NCI-H128 (cell line): ENCODE results near the gene TMUB1.

Experiments
- DNase-seq: peaks from one replicate; lab custom pipeline; 2025; ENCODE audit not compliant: unreplicated experiment; lab: John Stamatoyannopoulos, UW

The TMUB1 gene

GRCh38 chr7:151104411-151105235, 21.3 kb upstream of the TMUB1 start:
- no peak for DNase-seq

GRCh38 chr7:151103973-151104372, 20.7 kb upstream of the TMUB1 start:
- DNase-seq: no peak

GRCh38 chr7:151102991-151103390, 19.7 kb upstream of the TMUB1 start:
- no peak for DNase-seq

GRCh38 chr7:151101621-151102396, 18.5 kb upstream of the TMUB1 start:
- DNase-seq: no peak

- no peak for DNase-seq
Measured at GRCh38 chr7:151100921-151101320, 17.6 kb upstream of the TMUB1 start.

- DNase-seq: no peak
Measured at GRCh38 chr7:151099486-151100211, 16.4 kb upstream of the TMUB1 start.

GRCh38 chr7:151095828-151096475, 12.7 kb upstream of the TMUB1 start:
- DNase-seq: no peak

- no peak for DNase-seq
Measured at GRCh38 chr7:151095123-151095797, 12.0 kb upstream of the TMUB1 start.

GRCh38 chr7:151094675-151095074, 11.4 kb upstream of the TMUB1 start:
- DNase-seq: no peak

- no peak for DNase-seq
Measured at GRCh38 chr7:151093748-151094147, 10.5 kb upstream of the TMUB1 start.

- no peak for DNase-seq
Measured at GRCh38 chr7:151091988-151092387, 8.7 kb upstream of the TMUB1 start.

- no peak for DNase-seq
Measured at GRCh38 chr7:151091431-151091830, 8.1 kb upstream of the TMUB1 start.

- DNase-seq: no peak
Measured at GRCh38 chr7:151091003-151091402, 7.7 kb upstream of the TMUB1 start.

GRCh38 chr7:151089893-151090730, 6.8 kb upstream of the TMUB1 start:
- no peak for DNase-seq

GRCh38 chr7:151088856-151089699, 5.8 kb upstream of the TMUB1 start:
- DNase-seq: no peak

- no peak for DNase-seq
Measured at GRCh38 chr7:151088019-151088855, 4.9 kb upstream of the TMUB1 start.

- peak; percentile 15 for DNase-seq
Measured at GRCh38 chr7:151087245-151088018, 4.1 kb upstream of the TMUB1 start.
